SU-DHL-6 (cell line): ENCODE measurements around the gene PTPN21.

ENCODE experiments used
- H2AFZ ChIP-seq: fragments of 200-600 bp; sonication (generic); 2 replicates; pipeline ENCODE4 v1.6.1; 2014; ENCODE audit warnings: low read depth, mild to moderate bottlenecking, moderate library complexity, mixed read lengths, antibody characterized with exemption, low read length; ENCODE audit not compliant: severe bottlenecking
- H3F3A ChIP-seq: fragments of 200-600 bp; shearing (Covaris generic); 2 replicates; pipeline ENCODE4 v1.6.0; 2016; ENCODE audit warnings: antibody characterized with exemption, mild to moderate bottlenecking; ENCODE audit not compliant: insufficient read depth
- H3K27ac ChIP-seq: fragments of 200-600 bp; sonication (generic); 2 replicates; pipeline ENCODE4 v1.5.1; 2016; ENCODE audit warnings: low read depth, mild to moderate bottlenecking, low read length, moderate library complexity, mixed read lengths
- H3K27me3 ChIP-seq: fragments of 200-600 bp; sonication (generic), shearing (Covaris generic); 2 replicates; pipeline ENCODE4 v1.6.0; 2014; ENCODE audit warnings: mild to moderate bottlenecking, low read length
- H3K36me3 ChIP-seq: fragments of 200-600 bp; sonication (generic); 2 replicates; pipeline ENCODE4 v1.6.1; 2014; ENCODE audit warnings: mild to moderate bottlenecking, low read length, mixed read lengths
- H3K4me2 ChIP-seq: fragments of 300-600, 200-600 bp; shearing (Covaris generic), sonication (generic); 2 replicates; pipeline ENCODE4 v1.6.0; 2014; ENCODE audit warnings: low read length, low read depth, mild to moderate bottlenecking; ENCODE audit not compliant: poor library complexity, severe bottlenecking
- H3K4me3 ChIP-seq: fragments of 200-600 bp; sonication (generic); 2 replicates; pipeline ENCODE4 v1.5.1; 2014; ENCODE audit warnings: antibody characterized with exemption, low read length, mild to moderate bottlenecking, mixed read lengths; ENCODE audit not compliant: insufficient read depth, poor library complexity, severe bottlenecking
- H3K79me2 ChIP-seq: fragments of 200-600 bp; sonication (generic); 2 replicates; pipeline ENCODE4 v1.6.1; 2014; ENCODE audit warnings: mild to moderate bottlenecking, low read length, moderate library complexity; ENCODE audit not compliant: insufficient read depth
- H3K9ac ChIP-seq: fragments of 200-600 bp; sonication (generic); 2 replicates; pipeline ENCODE4 v1.7.0; 2014; ENCODE audit warnings: mild to moderate bottlenecking, low read length
- H3K9me2 ChIP-seq: fragments of 200-600 bp; sonication (generic); replicated peaks from 2 replicates; pipeline ENCODE4 v1.6.1; 2014; ENCODE audit warnings: low read length; ENCODE audit not compliant: insufficient read depth
- H3K9me3 ChIP-seq: fragments of 200-600 bp; sonication (generic); 2 replicates; pipeline ENCODE4 v1.6.1; 2014; ENCODE audit warnings: low read length, mixed read lengths; ENCODE audit not compliant: insufficient read depth
- H4K20me1 ChIP-seq: fragments of 200-600 bp; sonication (generic); 2 replicates; pipeline ENCODE4 v1.6.1; 2014; ENCODE audit warnings: low read depth, mild to moderate bottlenecking, antibody characterized with exemption, low read length, moderate library complexity, mixed read lengths
- CTCF ChIP-seq: fragments of 200-600 bp; sonication (generic); IDR thresholded peaks from one replicate; pipeline ENCODE4 v1.5.1; 2017; ENCODE audit warnings: antibody characterized with exemption, mild to moderate bottlenecking, low read length, moderate library complexity; ENCODE audit not compliant: insufficient read depth, poor library complexity, severe bottlenecking
- EZH2phosphoT487 ChIP-seq: fragments of 200-600 bp; sonication (generic), shearing (Covaris generic); conservative IDR thresholded peaks from 2 replicates; pipeline ENCODE4 v1.6.1; 2018; ENCODE audit warnings: mild to moderate bottlenecking, antibody characterized with exemption, low read length, moderate library complexity, mixed read lengths

The PTPN21 gene

GRCh38 chr14:88488897-88489296 lies 65.9 kb downstream of the PTPN21 start:
- Histone ChIP-seq H4K20me1 (no peaks in the 10 kb centered on the region), H3K9me3 (no peaks in the 10 kb centered on the region), H2AFZ (no peak overlapping the region), H3K36me3 (no peaks in the 10 kb centered on the region), H3K4me2 (no peak overlapping the region), H3K9me2 (no peaks in the 10 kb centered on the region), H3K9ac (no peak overlapping the region), H3K27me3 (no peaks in the 10 kb centered on the region), H3F3A (no peaks in the 10 kb centered on the region), H3K79me2 (no peaks in the 10 kb centered on the region), H3K4me3 (no peak overlapping the region), H3K27ac (no peak overlapping the region)
- no peak for TF ChIP-seq EZH2phosphoT487
- TF ChIP-seq CTCF, result no peak

GRCh38 chr14:88488081-88488480 lies 66.7 kb downstream of the PTPN21 start:
- TF ChIP-seq EZH2phosphoT487 (no peak), CTCF (no peak)
- Histone ChIP-seq H3K27ac (no peak overlapping the region), H3K79me2 (no peaks in the 10 kb centered on the region), H3K27me3 (no peaks in the 10 kb centered on the region), H3K9ac (no peak overlapping the region), H3K4me3 (no peak overlapping the region), H3K9me3 (no peaks in the 10 kb centered on the region), H4K20me1 (no peaks in the 10 kb centered on the region), H3K9me2 (no peaks in the 10 kb centered on the region), H3K36me3 (no peaks in the 10 kb centered on the region), H3K4me2 (no peak overlapping the region), H2AFZ (no peak overlapping the region), H3F3A (no peaks in the 10 kb centered on the region)

GRCh38 chr14:88482524-88482923 lies 72.3 kb downstream of the PTPN21 start:
- TF ChIP-seq CTCF (no peak), EZH2phosphoT487 (no peak)

GRCh38 chr14:88481794-88482193 lies 73.0 kb downstream of the PTPN21 start:
- Histone ChIP-seq H3K27me3 (no peaks in the 10 kb centered on the region), H3K4me2 (no peak overlapping the region), H3K27ac (no peak overlapping the region), H2AFZ (no peak overlapping the region), H3K79me2 (no peaks in the 10 kb centered on the region), H3K36me3 (no peaks in the 10 kb centered on the region), H3K9me2 (no peaks in the 10 kb centered on the region), H4K20me1 (no peaks in the 10 kb centered on the region), H3K9me3 (no peaks in the 10 kb centered on the region), H3F3A (no peaks in the 10 kb centered on the region), H3K9ac (no peak overlapping the region), H3K4me3 (no peak overlapping the region)
- TF ChIP-seq CTCF (no peak), EZH2phosphoT487 (no peak)

More at GRCh38 chr14:88482524-88482923, 72.3 kb downstream of the PTPN21 start:
- no peaks in the 10 kb centered on the region for H3K27me3 ChIP-seq
- H3K9ac ChIP-seq, result no peak overlapping the region
- H2AFZ ChIP-seq, result no peak overlapping the region
- no peaks in the 10 kb centered on the region for H3K9me2 ChIP-seq
- no peaks in the 10 kb centered on the region for H3K36me3 ChIP-seq
- H3K27ac ChIP-seq, result no peak overlapping the region
- no peaks in the 10 kb centered on the region for H3F3A ChIP-seq
- no peak overlapping the region for H3K4me3 ChIP-seq
- no peaks in the 10 kb centered on the region for H3K9me3 ChIP-seq
- H3K4me2 ChIP-seq, result no peak overlapping the region
- no peaks in the 10 kb centered on the region for H3K79me2 ChIP-seq
- no peaks in the 10 kb centered on the region for H4K20me1 ChIP-seq
